Pancreas (tissue), 10 donors: Measurements from ENCODE around the gene ZFYVE26. TPM values are rescaled to one million over a fixed set of nuclear protein-coding genes. Genes with fewer than 3 reads are reported as not detected.

ENCODE experiments used
- ATAC-seq, 4 donors: fragments of 200-7000 bp; cut with Tn5 transposase; one replicate each; pipeline versions ENCODE4 v1.8.0 to v1.9.1; 2020; ENCODE audit warnings: mild to moderate bottlenecking in 4 of 4, moderate library complexity in 4 of 4
- DNase-seq, 6 donors: peaks; one replicate each; pipeline ENCODE4 v3.0.0-alpha.2; 2020
- FAIRE-seq: peaks from 2 replicates; lab custom pipeline; 2012; peaks lifted over from hg19 to GRCh38; lab: Jason Lieb, UNC
- H3K27ac ChIP-seq, 4 donors: fragments of 200-600 bp; sonication (generic); 1 replicate in 3 of 4; 2 replicates in 1 of 4; pipeline versions ENCODE4 v1.5.0 to v1.8.0; 2020
- H3K27me3 ChIP-seq, 4 donors: fragments of 200-600 bp; one replicate each; pipeline ENCODE4 v1.8.0; 2021
- H3K36me3 ChIP-seq, 3 donors: fragments of 200-600 bp; sonication (generic) in 1 of 3; one replicate each; pipeline versions ENCODE4 v1.5.0 to v1.8.0; 2020 to 2021
- H3K4me1 ChIP-seq, 3 donors: fragments of 200-600 bp; one replicate each; pipeline ENCODE4 v1.8.0; 2021
- H3K4me3 ChIP-seq, 4 donors: fragments of 200-600 bp; sonication (generic) in 2 of 4; one replicate each; pipeline versions ENCODE4 v1.5.0 to v1.8.0; 2020 to 2021
- H3K9me3 ChIP-seq, 4 donors: fragments of 200-600 bp; one replicate each; pipeline ENCODE4 v1.8.0; 2021
- CTCF ChIP-seq, 4 donors: fragments of 200-600 bp; sonication (generic) in 3 of 4; IDR thresholded peaks; one replicate each; pipeline versions ENCODE4 v1.5.0 to v1.8.0; 2021; ENCODE audit warnings: antibody characterized with exemption in 4 of 4
- WGBS, 2 donors: extraction: QIAGEN DNeasy Blood & Tissue Kit; methylation state at CpG; one replicate each; pipeline ENCODE4 v1.1.7; 2013; 5-methylcytosine and 5-hydroxymethylcytosine counted together
- intact Hi-C, 3 donors: fragments of 100-400 bp; cut with DNase I; formaldehyde crosslinking; loops; one replicate each; pipeline versions ENCODE4 v1.11.1 to v1.14.2; 2022
- polyA plus RNA-seq, 2 donors: library from polyadenylated mRNA; stranded (reverse); fragments of 200-250 nt; gene quantifications; one replicate each; pipeline ENCODE4 v1.2.3, GENCODE V29; 2013
- total RNA-seq, 6 donors: library from RNA; stranded (reverse); fragmentation: NEBNext Ultra II Directional in 4 of 6; extraction: Animal tissue kit (Norgen Biotek cat#: 25700) in 4 of 6; gene quantifications; one replicate each; pipeline versions ENCODE4 v1.2.1 to v1.2.4, GENCODE V29; 2021 to 2023
- donor health status: healthy with polysubstance abuse.
- donor health status: DM: no; HTN: no; CAD: no; lungs with moderate emphysema.
- donor health status: DM: no; HTN: no; CAD: no.
- donor health status: control.
- donor health status: control.
- donor health status: Bipolar disorder and iron deficiency.
- donor health status: DM: yes; HTN: yes; CAD: no.
- donor health status: DM: no; HTN: no; CAD: no.
- donor health status: DM: no; HTN: no; CAD: no.
- donor health status: DM: yes; HTN: yes; CAD: no.

Gene ZFYVE26
- total and polyA plus RNA-seq, 8 donors, result 5.5 to 16.0 (median 7.9) TPM

- H3K27ac ChIP-seq, result no peak overlapping the region
- ATAC-seq (no peak), DNase-seq (no peak), FAIRE-seq (no peak)
- no peak overlapping the region for H3K4me3 ChIP-seq
- no peak for TF ChIP-seq CTCF (IDR thresholded peaks at IDR 0.05)
- no peaks in the 10 kb centered on the region for H3K9me3 ChIP-seq
- intact Hi-C loops, result no loop called here
- no peaks in the 10 kb centered on the region for H3K4me1 ChIP-seq
- 78 to 97% methylated on average over 1 of the region's 1 CpG for WGBS, 2 donors
- no peaks in the 10 kb centered on the region for H3K36me3 ChIP-seq
- no peaks in the 10 kb centered on the region for H3K27me3 ChIP-seq
Measured at GRCh38 chr14:67833403-67833802, 17.0 kb upstream of the ZFYVE26 start.

GRCh38 chr14:67831113-67831512 is 14.7 kb upstream of the ZFYVE26 start:
- Histone ChIP-seq H3K9me3 (no peaks in the 10 kb centered on the region), H3K4me3 (no peak overlapping the region), H3K27me3 (no peaks in the 10 kb centered on the region), H3K36me3 (no peaks in the 10 kb centered on the region), H3K4me1 (no peaks in the 10 kb centered on the region), H3K27ac (no peak overlapping the region)
- no peak for FAIRE-seq
- intact Hi-C loops, result no loop called here
- ATAC-seq, result no peak
- no peak for TF ChIP-seq CTCF (IDR thresholded peaks at IDR 0.05)
- 84 to 89% methylated on average over 8 of the region's 8 CpGs for WGBS, 2 donors
- DNase-seq, result no peak

- FAIRE-seq (no peak), DNase-seq (no peak), ATAC-seq (no peak)
- no peak overlapping the region for H3K4me3 ChIP-seq
- H3K36me3 ChIP-seq, result no peaks in the 10 kb centered on the region
- intact Hi-C loops, result no loop called here
- no peak overlapping the region for H3K27ac ChIP-seq
- no peaks in the 10 kb centered on the region for H3K9me3 ChIP-seq
- H3K27me3 ChIP-seq, result no peaks in the 10 kb centered on the region
- H3K4me1 ChIP-seq, result peaks cover 0 to 11% (median 0%) of the 10 kb centered on the region in 3 donors
- TF ChIP-seq CTCF (IDR thresholded peaks at IDR 0.05), result no peak
Measured at GRCh38 chr14:67821121-67821520, 4.7 kb upstream of the ZFYVE26 start.

GRCh38 chr14:67820428-67820971 is 4.1 kb upstream of the ZFYVE26 start:
- Histone ChIP-seq H3K27ac (peak overlapping the region in 1 of 4 donors; percentile 56), H3K9me3 (no peaks in the 10 kb centered on the region), H3K4me3 (peak overlapping the region; percentile 51 to 90 (median 64)), H3K4me1 (peaks cover 0 to 14% (median under 1%) of the 10 kb centered on the region in 3 donors), H3K27me3 (no peaks in the 10 kb centered on the region), H3K36me3 (no peaks in the 10 kb centered on the region)
- TF ChIP-seq CTCF (IDR thresholded peaks at IDR 0.05), result no peak
- 6 to 18% methylated on average over 13 of the region's 13 CpGs for WGBS, 2 donors
- DNase-seq (no peak), ATAC-seq (peak in 2 of 4 donors; percentile 1 to 6), FAIRE-seq (no peak)
- intact Hi-C loops, result no loop called here
